GM18517 (cell line): ENCODE measurements around the gene SLIT1.

Experiments
- ATAC-seq: cut with Tn5 transposase; IDR thresholded peaks from one replicate; pipeline ENCODE4 v1.9.1; 2021; ENCODE audit warnings: mild to moderate bottlenecking, moderate library complexity; ENCODE audit not compliant: unreplicated experiment

Gene SLIT1

DNA sequence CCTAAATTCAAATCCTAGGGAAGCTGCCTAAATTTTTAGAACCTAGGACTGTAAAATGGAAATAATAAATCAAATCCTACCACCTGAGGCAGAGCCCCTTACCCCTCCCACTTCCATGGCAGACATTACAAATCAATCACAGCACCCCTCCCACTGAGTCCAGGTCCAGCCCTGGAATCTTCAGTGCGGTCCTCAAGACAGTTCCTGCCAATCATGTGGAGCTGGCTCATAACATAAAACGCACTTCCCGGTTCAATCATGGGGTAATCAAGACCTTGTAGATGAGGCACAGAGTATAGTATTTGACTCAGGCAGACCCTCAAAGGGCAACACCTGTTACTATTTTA, 157.0 kb downstream of the SLIT1 start:
- no peak for ATAC-seq

DNA sequence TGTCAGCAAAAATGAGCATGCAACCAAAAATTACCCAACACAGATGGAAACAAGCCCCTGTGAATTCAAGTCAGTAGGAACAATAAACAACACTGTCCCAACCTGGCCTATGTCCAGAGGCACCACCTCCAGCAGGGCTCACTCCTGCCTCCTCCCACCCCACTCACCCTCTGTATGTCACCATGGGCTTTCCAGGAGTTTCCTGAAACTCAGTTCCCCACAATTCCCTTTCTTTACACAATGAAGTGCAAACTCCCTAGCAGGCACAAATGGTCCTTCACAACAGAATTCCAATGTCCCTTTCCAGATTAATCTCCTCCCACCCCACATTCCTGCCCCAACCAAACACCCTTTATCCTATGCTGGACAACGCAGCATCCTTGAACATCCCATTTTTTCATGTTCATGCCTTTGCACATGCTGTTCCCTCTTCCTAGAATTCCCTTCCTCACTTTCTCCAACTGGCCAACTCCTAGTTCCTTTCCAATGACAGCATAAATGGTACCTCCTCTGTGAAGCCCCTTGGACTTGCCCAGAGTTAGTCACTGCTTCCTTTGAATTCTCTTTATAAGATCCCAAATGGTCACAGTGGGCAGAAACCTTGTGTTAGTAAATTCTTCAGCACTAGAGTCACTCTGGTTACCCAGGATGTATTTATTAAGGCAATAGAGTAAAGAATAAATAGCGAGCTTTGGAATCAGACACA, 157.5 kb downstream of the SLIT1 start:
- ATAC-seq, result no peak

DNA sequence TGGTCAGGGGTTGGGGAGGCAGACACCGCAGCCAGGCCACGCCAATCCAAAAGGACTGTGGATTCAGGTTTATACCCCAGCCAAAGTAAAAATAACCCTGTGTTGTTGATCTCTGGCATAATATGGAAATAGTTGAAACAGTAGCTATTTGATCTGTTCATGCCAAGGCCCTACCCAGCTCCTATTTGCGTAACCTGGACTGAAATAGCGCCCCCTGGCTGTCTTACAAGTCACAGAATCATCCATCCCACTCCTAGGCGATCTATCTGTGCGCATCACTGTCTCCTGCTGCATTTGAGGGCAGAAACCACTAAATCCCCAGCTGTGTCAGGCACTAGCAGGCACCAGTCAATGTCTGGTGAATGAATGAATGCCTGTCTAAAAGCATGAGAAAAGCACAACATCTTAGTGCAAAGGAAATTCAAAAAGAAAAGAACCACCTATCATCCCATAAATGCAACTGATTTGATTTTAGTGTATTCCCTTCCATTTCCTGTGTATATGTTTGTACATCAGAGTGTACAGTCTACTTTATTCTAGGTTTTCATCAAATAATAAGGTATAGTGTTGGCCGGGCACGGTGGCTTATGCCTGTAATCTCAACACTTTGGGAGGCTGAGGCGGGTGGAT, 160.0 kb downstream of the SLIT1 start:
- ATAC-seq, result no peak

DNA sequence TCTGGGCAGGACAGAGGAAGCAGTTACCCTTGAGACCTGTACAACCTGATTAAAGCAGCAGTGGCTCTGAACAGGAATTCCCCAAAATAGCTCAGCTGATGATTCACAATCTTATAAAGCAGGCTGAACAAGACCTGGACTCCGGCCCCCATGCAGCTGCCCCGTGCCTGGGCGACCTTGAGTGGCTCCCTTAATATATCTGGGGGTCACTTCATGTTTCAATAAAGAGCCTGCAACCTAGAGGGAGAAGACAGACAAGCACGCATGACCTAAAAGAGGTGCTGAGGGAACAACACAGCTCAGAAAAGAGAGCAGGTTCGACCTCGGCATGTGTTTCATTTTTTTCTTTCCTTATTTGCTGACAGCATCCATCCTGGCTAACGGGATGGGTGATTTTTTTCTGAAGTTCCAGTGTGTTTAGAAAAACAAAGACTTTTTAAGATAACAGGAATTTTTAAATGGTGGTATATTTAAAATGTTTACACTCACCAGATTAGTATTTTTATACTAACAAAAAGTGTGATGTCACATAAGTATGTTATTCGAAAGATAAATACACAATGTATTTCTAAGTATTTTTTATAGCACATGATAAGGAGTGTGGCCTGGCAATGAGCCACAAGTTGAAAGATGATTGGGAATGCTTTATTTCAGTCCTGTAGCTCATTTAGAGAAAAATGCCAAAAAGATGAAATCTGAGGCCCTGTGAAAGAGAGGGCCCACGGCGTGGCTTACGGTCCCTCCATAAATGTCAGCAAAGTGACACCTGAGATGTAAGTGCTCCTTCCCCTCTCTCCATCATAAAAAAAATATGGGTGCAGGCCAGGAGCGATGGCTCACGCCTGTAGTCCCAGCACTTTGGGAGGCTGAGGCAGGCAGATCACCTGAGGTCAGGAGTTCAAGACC, 161.3 kb downstream of the SLIT1 start:
- no peak for ATAC-seq

DNA sequence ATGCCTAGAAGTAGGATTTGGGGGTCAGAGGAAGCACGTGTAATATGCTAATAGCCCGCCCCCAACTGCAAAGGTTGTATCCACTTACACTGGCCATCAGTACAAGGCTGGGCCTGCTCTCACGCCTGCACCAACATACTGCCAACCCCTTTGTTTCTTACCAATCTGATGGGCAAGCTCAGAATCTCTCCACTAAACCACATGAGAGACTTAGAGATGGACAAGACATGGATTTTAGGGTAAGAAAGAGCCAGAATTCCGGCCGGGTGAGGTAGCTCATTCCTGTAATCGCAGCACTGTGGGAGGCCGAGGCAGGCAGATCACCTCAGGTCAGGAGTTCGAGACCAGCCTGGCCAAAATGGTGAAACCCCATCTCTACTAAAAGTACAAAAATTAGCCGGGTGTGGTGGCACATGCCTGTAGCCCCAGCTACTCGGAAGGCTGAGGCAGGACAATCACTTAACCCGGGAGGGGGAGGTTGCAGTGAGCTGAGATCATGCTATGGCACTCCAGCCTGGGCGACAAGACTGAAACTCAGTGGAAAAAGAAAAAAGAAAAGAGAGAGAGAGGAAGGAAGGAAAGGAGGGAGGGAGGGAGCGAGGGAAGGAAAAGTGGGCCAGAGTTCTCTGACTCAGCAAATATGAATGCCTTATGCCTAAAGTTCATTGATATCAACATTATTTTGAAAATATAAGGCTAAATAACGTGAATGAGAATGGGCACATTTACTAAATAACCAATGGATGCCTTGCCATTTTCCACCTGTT, 162.2 kb downstream of the SLIT1 start:
- no peak for ATAC-seq

DNA sequence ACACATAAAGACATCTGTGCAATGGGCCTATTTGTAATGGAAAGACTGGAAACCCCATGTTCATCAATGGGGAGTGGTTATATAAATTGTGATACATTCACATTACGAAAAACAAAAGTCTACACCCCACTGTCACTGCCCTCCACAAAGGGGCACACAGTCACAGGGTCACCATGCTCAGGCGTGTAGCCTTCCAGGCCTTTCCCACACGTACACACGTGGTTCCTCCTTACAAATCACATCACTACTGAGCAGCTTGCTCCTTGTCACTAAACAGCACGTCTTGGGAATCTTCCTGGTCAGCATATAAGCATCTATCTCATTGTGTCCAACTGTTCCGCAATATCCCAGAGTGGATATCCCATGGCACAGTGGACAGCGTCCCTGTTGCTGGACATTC, 163.1 kb downstream of the SLIT1 start:
- ATAC-seq, result no peak

DNA sequence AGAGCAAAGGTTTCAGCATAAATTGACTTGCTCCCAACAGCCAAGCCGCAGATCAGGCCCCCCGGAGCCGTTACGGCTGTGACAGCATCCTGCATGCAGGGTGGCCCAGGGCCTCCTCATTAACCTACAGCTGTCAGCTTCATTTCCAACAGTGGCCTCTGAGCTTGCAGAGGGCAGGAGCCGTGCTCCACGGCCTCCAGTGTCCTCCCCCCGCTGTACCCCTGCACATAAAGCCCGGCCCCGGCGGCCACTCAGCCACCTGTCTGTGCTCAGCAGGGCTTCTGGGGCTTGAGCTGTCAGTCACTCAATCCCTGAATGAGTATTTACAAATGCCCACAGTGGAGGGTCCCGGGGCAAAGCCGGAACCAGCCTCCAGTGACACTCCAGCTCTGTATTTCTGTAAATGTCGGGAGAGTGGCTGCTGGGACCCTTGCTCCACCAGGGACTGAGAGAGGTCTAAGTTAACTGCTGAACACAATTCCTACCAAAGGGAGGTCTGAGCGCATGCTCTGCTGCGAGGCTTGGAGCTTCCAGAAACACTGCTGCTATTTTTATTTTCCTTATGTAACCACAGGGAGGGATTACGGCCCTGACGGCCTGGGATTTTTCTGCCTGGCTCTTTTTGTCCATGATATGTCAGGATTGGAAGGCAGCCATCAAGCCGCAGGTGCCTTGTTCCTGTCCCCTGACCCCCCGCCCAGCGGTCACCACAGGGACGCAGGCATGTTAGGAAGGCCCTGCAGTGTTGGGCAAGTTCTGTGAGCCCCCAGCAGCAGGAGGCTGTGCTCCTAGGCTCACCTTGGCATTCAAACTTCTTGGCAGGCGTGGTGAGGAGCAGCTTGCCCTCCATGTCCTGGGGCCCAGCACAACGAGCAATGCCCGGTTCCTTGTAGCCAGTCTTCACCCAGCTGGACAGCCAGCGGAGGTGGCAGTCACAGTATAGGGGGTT, 165.0 kb downstream of the SLIT1 start:
- ATAC-seq, result no peak

DNA sequence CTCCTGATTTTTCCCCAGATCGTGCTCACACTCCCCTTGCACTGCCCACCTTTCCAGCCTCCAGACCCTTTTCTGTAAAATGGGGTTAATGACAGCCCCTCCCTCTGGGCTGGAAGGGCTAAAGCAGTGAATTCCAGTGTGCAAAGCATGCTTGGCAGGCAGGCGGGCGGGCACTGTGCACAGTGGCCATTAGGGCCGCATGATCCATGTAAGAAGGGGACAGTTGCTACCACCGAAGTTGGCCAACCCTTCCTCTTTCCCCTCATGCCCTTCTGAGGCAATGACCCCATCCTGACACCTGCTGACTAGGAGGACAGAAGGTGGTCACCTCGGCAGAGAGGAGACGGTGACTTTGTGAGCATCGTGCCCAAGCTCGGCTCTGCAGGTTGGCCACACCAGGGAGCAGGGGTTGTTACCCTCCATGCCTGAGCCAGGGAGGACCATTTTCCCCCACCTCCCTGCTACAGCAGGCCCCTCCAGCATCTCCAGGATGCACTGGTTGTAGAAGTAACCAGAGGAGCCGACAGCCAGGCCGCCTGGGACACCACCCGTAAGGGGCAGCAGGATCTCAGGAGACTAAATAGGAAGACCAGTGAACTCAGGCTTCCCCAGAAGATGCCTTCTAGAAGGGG, 166.4 kb downstream of the SLIT1 start:
- ATAC-seq, result no peak

DNA sequence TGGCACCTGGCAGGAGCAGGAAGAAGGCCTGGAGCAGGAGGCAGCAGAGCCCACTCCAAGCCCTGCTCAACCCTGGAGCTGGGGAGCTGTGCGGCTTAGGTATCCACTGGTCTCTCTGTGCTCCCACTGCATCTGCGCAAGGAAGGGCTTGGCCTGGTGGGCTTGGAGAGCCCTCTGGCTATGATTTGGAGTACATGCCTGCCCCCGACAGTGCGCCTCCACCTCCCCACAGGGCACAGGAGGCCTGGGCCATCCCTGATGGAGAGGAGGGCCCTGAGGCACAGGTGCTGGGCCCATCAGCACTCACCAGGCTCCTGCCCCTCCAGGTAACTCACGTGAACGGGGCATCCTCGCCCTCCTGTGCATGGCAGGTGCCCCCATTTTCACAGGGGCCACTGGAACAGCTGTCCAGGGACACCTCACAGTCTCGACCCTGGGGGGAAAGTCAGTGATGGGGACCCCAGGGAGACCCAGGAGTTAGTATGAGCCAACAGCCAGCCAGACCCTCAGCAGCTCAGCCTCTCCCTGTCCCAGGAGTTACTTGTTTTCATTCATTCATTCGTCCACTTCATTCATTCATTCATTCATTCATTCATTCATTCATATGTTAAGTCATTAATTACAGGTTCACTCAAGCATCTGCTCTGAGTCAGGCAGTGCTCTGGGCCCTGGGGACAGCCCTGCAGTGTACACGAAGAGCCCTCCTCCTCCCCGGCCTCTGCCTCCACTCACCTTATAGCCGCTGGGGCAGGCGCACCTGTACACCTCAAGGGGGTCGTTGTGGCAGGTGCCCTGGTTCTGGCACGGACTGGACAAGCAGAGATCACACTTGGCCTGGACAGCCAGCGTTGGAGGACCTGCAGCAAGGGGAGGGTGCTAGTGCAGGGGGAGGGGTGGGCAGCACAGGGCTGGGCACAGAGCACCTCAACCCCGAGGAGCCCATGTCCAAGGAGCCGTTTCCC, 167.2 kb downstream of the SLIT1 start:
- no peak for ATAC-seq

DNA sequence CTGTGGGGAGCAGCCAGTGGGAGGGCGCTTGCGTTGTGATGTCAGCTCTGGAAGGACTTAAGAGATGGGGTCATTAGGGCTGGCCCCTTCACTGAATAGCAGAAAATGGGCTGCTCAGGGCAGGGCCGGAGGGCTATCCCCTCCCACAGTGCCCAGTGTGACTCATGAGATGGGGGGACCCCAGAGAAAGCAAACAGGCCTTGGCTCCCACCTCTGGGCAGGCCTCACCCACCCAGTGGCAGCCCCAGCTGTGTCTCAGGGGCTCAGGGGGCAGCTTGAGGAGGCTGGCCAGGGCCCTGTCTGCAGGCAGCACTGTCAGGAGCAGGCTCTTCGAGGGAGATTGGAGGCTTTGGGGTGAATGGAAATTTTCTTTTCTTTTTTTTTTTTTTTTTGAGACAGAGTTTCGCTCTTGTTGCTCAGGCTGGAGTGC, 168.3 kb downstream of the SLIT1 start:
- ATAC-seq, result no peak

DNA sequence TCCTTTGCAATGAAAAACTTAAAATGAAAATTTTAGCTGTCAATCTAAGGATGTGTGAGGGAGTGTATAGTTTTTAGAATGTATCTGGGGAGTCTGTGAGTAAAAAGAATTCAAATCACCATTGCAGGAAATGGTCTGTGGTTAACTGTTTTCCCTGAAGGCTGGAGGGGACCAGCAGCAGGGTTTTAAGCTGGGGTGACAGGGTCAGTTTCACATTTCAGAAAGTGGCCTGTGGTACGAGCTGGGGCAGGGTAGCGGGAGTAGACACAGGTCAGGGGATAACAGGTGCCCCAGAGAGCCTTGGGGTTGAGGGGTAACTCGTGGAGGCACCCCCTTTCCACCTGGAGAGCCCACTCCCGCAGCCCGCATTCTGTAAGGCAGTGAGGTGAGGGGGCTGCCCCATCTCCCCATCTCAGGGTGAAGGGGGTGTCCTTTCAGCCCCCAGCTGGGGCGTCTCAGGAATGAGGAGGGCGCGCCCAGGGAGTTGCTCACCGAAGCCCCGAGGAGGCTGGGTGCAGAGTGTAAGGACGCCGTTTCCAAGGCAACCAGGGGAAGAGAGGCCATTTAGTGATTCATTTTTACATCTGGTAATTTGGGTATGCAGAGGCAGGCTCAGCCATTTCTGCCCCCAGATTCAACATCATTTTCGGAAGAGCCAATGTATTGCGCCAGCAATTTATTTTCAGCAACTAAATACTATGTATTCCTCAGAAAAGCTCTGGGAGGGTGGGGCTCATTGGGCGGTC, 168.9 kb downstream of the SLIT1 start:
- peak; percentile 76 for ATAC-seq

DNA sequence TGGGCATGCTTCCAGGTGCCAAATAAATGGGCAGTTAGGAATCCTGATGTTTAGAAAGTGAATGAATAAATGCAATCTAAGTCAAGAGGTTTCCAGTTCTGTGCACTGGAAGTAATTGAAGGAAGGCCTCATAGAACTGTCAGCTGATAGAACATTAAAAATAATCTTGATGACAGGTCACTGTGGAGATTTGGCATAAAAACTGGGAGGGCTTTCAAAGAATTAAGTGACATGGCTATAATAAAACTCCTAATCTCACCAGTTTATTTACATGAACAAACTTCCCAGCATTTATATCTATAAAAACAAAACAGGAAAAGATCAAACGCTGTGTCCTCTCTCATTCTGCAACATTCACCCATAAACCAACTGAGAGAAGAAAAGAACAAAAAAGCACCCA, 170.5 kb downstream of the SLIT1 start:
- no peak for ATAC-seq

DNA sequence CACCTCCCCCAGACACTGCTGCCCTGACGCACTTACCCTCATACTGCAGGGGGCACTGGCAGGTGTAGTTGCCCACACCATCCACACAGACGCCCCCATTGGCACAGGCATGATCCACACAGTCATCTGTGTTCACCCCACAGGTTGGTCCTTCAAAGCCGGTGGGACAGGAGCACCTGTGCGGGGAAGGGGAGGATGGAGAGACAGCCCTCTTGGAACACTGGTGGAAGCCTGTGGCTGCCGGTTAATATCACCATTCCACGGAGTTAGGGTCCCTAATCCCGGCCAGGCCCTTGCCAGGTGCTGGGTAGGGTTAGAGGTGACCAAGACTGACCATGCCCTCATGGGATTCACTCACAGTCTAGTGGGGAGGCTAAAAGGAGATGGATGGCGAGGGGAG, 171.8 kb downstream of the SLIT1 start:
- ATAC-seq, result no peak

DNA sequence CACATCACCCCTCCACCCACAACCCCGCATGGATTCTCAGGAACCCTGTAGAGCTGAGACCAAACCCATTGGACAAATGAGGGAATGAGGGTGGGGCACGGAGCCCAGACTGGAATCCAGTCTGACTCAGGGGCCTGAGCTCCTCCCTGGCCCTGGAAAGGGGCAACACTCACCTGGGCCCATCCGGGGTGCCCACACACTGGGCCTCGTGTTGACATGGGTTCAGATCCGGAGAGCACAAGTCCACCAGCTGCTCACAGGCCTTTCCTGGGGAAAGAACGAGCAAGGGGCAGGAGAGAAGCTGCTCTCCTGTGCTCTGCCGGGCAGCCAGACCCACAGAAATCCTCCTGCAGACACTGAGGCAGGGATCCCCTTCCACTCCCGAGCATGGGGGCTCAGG, 172.2 kb downstream of the SLIT1 start:
- no peak for ATAC-seq

DNA sequence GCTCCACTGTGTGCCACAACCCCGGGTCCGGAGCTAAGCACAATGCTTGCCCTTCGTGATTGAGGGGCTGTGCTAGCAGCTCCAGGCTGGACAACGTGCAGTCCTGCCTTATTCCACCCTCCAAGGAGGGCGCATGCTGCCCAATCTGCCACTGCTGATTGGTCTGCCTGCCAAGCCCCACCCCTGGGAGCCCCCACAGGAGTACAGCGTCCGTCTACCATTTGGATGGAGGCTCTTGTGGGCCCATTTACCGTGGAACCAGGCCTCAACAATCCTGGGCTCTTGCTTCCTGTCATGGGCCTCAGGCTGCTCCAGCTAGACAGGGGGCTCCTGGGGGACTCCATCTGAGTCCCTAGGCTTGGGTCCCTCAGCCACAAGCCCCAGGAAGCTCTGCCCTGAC, 173.3 kb downstream of the SLIT1 start:
- ATAC-seq, result no peak

DNA sequence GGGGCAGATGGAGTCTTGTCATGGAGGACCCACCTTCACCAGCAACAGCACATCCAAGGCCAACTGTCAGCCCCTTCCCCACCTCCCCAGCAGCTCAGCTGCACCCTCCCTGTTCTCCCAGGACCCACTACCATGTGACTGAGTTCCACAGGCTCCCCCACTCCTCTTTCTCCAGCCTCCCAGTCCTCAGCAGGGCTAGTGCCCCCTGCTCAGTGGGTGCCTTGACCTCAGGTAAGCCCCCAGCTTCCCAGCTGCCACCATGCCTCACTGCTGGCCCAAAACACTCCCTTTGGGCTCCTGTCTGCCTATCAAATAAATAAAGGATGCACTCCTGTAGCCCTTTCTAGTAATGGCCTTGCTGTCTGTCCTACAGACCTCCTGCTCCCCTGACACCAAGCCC, 174.4 kb downstream of the SLIT1 start:
- no peak for ATAC-seq

DNA sequence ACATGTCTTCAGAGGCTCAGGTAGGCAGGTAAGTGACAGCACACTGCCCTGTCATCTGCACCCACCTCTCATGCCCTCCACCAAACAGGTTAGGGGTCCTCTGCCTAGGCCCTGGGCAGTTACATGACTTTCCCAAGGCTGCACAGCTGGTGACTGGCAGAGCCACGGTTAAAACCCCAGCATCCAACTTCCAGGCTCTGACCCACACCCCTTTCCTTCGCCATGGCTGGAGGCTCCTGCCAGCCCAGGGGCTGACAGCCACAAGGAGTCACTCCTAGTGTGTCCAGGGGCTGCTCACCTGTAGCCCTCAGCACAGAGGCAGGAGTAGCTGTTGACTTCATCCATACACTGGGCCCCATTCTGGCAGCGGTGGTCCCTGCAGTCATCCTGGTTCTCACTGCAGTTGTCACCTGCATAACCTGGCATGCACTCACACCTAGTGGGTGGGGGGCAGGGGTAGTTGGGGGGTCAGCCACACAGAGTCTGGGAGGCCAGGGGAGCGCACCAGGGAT, 175.0 kb downstream of the SLIT1 start:
- no peak for ATAC-seq

DNA sequence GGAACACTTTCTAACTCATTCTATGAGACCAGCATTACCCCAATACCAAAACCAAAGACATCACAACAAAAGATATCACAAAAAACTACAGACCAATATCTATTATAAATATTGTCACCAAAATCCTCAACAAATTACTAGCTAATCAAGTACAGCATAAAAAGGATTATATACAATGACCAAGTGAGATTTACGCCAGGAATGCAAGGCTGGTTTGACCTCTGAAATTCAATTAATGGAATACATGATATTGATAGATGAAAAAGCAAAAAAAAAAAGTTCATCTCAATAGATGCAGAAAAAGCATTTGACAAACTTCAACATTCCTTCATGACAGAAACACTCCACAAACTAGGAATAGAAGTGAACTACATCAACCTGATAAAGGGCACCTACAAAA, 178.3 kb downstream of the SLIT1 start:
- ATAC-seq, result no peak
